Measurements from ENCODE around the gene TCERG1. TPM values are rescaled to one million over a fixed set of nuclear protein-coding genes. Genes with fewer than 3 reads are reported as not detected.
"Not testable (repeated sequence)": the region's sequence is repeated elsewhere in the genome, so short reads cannot be mapped to it uniquely, and the experiment has no call there.

The TCERG1 gene

DNA sequence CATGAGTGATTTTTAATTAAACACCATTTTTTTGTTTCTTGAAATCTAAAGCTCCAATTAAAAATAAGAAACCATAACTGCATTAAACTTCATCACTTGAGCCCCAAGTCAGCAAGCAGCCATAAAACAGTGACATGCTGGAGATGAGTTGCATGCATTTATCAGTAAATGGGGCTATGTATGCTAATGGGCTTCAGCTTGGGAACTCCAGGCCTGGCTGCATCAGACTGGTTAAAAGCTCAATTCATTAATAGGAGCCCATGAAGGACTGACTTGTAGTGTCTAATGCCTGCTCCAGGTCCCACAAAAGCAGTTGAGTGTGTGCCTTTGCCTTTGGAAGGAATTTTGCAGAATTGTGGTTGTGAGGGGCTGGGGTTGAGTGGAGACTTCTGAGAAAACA is 102.5 kb downstream of the TCERG1 start:
- no peaks in the 10 kb centered on the region for H3K4me1 ChIP-seq (ENCODE audit: control insufficient read depth, insufficient read depth, low read length)
- H3K4me2 ChIP-seq (ENCODE audit: low read length): no peak overlapping the region
- H3K36me3 ChIP-seq (ENCODE audit: insufficient read depth, low read length): no peaks in the 10 kb centered on the region
- no peak overlapping the region for H3K9ac ChIP-seq (ENCODE audit: low read depth, low read length)
- H3K4me3 ChIP-seq (ENCODE audit: low read length): no peak overlapping the region
- H3K9me3 ChIP-seq (replicated peaks; ENCODE audit: low read length): no peaks in the 10 kb centered on the region
- peaks cover 11% of the 10 kb centered on the region for H3K27me3 ChIP-seq (ENCODE audit: control insufficient read depth, insufficient read depth, low read length)

DNA sequence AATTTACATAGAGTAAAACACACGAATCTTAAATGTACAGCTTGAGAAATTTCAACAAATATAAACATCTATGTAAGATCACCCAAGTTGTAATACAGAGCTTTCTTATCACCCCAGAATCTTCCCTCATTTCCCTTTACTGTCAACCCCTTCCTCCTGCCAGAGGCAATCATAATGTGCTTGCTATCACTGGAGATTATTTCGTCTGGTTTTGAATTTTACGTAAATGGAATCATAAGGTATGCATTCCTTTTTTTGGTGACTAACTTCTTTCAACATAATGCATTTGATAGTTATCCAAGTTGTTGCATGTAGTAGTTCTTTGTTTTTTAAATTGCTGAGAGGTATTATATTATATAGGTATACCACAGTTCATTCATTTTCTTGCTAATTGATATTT is 106.3 kb downstream of the TCERG1 start:
- H3K4me2 ChIP-seq (ENCODE audit: low read length): no peak overlapping the region
- H3K27me3 ChIP-seq (ENCODE audit: control insufficient read depth, insufficient read depth, low read length): peaks cover 5% of the 10 kb centered on the region
- H3K36me3 ChIP-seq (ENCODE audit: insufficient read depth, low read length): no peaks in the 10 kb centered on the region
- no peak overlapping the region for H3K9ac ChIP-seq (ENCODE audit: low read depth, low read length)
- H3K9me3 ChIP-seq (replicated peaks; ENCODE audit: low read length): no peaks in the 10 kb centered on the region
- H3K4me3 ChIP-seq (ENCODE audit: low read length): no peak overlapping the region
- H3K4me1 ChIP-seq (ENCODE audit: control insufficient read depth, insufficient read depth, low read length): no peaks in the 10 kb centered on the region

DNA sequence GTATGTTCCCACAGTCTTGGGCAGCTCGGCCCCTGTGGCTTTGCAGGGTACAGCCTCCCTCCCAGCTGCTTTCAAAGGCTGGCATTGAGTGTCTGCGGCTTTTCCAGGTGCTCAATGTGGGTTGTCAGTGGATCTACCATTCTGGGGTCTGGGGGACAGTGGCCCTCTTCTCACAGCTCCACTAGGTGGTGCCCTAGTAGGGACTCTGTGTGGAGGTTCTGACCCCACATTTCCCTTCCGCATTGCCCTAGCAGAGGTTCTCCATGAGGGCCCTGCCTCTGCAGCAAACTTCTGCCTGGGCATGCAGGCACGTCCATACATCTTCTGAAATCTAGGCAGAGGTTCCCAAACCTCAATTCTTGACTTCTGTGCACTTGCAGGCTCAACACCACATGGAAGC is 109.8 kb downstream of the TCERG1 start:
- not testable (repeated sequence) for H3K4me2 ChIP-seq (ENCODE audit: low read length); H3K9ac ChIP-seq (ENCODE audit: low read depth, low read length); H3K27me3 ChIP-seq (ENCODE audit: control insufficient read depth, insufficient read depth, low read length); H3K36me3 ChIP-seq (ENCODE audit: insufficient read depth, low read length); H3K9me3 ChIP-seq (replicated peaks; ENCODE audit: low read length); H3K4me3 ChIP-seq (ENCODE audit: low read length)
- H3K4me1 ChIP-seq (ENCODE audit: control insufficient read depth, insufficient read depth, low read length): peaks cover 10% of the 10 kb centered on the region

DNA sequence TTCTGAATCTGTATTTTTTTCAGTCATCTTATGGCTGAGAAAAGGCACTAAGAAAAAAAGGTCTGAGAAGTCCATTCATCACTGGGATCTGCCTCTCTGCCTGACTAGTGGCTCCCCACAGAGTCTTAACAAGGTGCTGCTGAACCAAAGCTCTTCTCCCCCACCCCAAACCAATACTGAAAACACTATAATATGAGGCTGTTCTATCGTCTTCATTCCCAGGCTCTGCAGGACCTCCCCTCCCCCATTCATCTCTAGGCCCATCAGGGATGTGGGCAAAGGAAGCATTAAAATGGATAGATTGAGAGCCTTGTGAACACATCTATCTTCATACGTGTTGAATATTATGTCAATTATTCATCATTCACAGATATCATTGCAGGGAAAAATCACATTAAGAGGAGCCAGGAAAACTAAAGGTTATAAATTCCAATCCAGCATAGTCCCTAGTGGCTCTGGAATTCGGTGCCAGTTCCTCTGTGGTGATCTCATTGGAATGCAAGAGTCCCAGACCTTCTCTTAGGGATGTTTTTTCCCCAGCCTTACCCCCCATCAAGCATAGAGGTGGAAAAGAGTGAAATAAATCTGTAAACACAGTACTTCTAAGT is 113.2 kb downstream of the TCERG1 start:
- Histone ChIP-seq H3K4me1 (ENCODE audit: control insufficient read depth, insufficient read depth, low read length) (peaks cover 10% of the 10 kb centered on the region), H3K27me3 (ENCODE audit: control insufficient read depth, insufficient read depth, low read length) (peaks cover 4% of the 10 kb centered on the region), H3K36me3 (ENCODE audit: insufficient read depth, low read length) (no peaks in the 10 kb centered on the region), H3K9me3 (replicated peaks; ENCODE audit: low read length) (no peaks in the 10 kb centered on the region), H3K9ac (ENCODE audit: low read depth, low read length) (no peak overlapping the region), H3K4me3 (ENCODE audit: low read length) (no peak overlapping the region), H3K4me2 (ENCODE audit: low read length) (no peak overlapping the region)

Small RNAs within 50 kb of the gene (small RNA-seq; reads per million reads assigned to genes)
- not detected for gene RF02271
